ENCODE data around the gene RICTOR.

- TF ChIP-seq CTCF (IDR thresholded peaks at IDR 0.05) (no peak), POLR2AphosphoS5 (IDR thresholded peaks at IDR 0.05) (no peak)
Observed at GRCh38 chr5:39013938-39014337, 60.3 kb downstream of the RICTOR start.
